ENCODE measurements around the gene FHL2. TPM values are rescaled to one million over a fixed set of nuclear protein-coding genes. Genes with fewer than 3 reads are reported as not detected.
"Not testable (repeated sequence)": the region's sequence is repeated elsewhere in the genome, so short reads cannot be mapped to it uniquely, and the experiment has no call there.

Gene FHL2
- total RNA-seq, result 42.0 and 56.4 TPM in 2 replicates

DNA sequence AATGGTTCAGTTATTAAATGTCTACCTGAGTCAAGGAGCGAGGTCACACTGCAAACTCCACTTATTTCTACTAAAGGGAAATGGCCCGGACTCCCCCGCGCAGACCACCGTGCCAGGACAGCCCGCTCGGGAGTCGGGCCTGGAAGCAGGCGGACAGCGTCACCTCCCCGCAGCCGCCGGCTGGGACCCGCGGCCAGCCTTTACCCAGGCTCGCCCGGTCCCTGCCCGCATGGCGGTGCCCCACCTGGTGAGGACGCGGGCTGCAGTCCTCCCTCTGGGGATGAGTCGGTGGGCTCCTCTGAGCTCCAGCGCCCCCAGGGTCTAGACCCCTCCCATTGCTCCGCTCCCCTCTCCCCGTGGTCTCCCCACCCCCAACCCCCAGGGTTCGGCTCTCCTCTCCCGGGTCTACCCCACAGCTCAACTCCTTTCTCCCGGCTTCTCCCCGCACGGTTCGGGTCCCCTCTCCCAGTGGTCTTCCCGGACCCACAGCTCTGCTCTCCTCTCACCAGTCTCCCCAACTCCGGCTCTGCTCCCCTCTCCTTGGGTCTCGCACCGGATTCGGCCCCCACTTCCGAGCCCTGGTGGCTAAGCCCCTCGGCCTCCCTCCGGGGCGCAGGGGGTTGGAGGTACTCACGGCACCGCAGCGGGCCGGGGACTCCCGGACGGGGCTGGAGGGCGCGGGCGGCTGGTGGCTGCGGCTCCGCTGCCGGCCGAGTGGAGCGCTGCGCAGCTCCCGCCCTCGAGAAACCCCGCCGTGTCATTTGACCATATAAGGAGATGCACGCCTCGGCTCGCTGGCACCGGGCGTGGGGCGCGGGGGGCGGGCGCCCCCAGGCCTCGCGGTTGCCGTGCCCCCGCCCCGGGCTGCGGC is at the start of gene FHL2:
Gene FHL2 (minus strand): TSS at position 716 of the 871 bp plus-strand sequence. CDS start 12,535 bp downstream, outside the sequence.
- peak; percentile 90 for DNase-seq

DNA sequence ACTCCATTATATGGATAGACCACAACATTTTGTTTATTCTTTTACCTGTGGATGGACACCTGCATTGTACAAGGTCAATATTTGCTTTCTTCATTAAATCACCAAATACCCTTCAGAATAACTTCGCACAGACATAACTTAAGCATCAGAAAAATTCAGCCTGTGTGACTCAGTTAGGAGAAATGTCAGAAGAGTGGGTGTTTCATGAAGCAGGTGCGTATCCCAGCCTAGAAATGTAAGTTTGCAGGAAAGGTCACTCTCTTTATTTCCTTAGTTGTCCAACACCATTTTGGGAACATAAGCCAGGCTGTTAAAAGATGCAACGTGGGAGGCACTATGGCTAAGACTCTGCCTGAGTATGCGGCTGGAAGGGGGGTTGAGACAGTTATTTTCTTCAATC is 48.6 kb upstream of the FHL2 start:
- no peak for DNase-seq

- DNase-seq, result no peak
Observed at GRCh38 chr2:105446501-105446900, 47.6 kb upstream of the FHL2 start.

DNA sequence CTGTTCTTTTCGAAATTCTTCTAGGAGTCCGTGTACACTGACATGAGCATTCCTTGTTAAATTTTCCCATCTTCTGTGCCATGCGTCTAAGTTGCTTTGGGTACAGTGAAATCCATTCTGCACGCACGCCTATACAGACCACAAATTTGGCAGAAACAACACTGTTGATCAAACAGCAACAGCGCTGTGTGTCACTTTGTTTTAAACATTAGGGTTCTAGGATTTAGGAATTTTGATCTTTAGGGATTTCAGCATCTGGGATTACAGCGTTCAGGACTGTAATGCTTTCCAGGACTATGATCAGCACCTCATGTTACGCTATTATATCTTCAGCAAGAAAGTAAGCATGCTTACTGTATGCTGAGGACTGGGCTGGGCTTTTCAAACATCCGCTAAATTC is 47.1 kb upstream of the FHL2 start:
- no peak for DNase-seq

DNA sequence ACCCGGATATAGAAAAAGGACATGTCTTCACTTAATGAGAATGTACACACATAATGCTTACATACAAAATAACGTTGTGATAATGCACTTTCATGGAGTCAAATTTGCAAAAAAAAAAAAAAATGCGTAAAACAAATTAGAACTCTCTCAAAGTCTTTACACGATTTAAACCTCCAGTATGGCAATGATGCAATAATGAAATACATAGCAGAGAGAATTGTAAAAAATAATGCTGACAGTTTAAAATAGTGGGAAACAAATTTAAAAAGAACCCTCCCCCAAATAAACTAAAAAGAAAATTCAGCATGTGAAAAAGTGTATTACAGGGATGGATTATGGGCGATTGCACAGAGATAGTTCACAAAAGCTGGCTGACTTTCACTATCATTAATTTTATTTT is 46.6 kb upstream of the FHL2 start:
- DNase-seq, result no peak

DNA sequence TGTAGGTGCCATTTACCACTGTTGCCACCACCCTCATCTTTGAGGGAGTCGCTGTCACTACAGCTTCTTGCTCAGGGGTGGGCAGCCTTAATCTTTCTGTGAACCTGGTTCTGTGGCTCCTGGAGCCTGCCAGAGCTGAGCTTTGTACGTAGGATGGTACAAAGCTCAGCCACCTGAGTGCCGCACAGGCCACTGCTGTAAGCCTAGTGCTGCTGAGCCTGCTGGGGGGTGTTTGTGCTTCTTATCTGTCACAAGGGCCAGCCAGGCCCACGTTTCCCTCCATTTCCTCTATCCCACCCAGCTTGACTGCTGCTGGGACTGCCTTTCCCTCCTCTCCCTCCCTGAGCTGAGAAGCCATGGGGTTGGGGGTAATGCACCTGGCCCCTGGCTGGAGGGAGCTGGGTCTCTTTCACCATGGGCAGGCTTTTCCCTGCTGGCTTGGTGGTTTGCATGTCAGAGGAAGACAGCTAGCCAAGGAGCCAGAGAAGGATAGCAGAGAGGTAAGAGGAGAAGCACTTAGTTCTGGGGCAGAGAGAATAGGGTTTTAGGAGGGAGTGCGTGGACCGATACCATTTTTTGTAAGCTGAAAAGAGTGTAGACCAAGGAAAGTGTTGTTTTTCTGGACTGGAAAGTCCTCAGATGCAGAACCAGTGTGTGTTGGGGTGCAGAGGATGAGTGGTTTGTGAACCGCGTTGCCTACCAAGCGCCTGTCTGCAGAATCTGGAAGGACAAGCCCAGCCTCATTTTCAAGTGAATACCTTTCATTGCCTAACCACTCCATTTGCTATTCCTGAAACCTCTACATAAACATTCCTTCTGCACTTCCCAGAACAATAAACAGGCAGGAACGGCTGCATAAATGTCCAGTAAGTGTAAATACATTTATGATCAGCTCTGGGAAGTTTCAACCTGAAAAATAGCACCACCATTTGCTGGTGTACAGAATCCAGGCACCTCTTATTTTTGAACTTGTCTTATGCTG is 45.1 kb upstream of the FHL2 start:
- DNase-seq, result no peak

DNA sequence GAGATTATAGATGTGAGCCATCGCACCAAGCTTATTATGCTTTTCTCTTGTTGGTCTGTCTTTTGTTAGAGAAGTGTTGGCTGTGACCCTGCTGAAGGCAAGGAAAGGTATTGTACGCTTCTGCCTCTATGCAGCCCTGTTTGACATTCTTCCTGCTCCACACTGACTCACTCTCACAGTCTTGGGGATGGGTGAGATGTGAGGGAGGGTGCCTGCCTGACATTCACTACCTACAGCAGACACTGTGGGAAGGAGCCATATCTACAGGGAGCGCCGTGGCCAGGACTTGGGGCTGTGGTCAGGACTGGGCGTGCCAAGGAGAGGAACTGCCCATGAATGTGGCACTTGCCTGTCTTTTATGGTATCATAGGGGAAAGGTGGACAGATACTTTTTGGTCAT is 43.9 kb upstream of the FHL2 start:
- no peak for DNase-seq

GRCh38 chr2:105442056-105442455 is 43.2 kb upstream of the FHL2 start:
- no peak for DNase-seq

- no peak for DNase-seq
Observed at GRCh38 chr2:105439141-105439540, 40.3 kb upstream of the FHL2 start.

DNA sequence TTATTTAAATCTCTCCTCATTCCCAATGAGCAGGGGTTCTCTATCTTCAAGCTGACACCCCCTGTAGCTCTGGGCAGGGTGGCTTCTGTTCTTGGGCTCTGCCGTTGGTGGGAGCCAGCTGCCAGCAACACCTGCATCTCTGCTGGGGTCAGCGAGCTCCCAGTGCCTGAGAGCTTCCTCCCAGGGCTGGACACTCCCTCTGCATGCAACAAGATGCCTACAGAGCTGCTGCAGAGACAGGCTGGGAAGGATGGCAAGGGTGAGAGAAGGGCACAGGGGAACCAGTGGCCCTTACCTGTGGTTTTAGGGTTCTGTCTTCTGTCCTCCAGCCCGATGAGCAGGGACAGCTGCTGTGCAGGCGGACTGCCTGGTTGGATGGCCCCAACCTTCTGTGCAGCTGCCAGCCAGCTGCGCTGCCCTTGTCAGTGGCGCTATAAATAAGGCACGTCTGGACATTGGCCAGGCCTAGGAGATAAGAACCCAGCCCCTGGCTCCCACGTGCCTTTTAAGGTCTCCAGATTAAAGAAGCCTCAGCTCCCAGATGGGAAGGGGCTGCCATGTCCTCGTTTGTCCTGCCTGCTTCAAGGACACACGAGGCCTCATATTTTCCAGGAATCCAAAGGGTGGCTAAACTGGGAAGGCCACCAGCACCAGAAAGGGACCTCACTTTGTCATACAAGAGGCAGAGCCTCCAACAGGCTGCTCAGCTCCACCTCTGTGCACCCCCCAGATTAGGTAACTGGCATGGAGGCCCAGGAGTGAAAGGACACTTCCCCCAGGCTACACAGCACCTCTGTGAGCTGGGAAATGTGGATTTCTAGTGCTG is 39.5 kb upstream of the FHL2 start:
- DNase-seq, result no peak

- DNase-seq, result no peak
Observed at GRCh38 chr2:105437708-105438103, 38.9 kb upstream of the FHL2 start.

- no peak for DNase-seq
Observed at GRCh38 chr2:105432749-105433148, 33.9 kb upstream of the FHL2 start.

DNA sequence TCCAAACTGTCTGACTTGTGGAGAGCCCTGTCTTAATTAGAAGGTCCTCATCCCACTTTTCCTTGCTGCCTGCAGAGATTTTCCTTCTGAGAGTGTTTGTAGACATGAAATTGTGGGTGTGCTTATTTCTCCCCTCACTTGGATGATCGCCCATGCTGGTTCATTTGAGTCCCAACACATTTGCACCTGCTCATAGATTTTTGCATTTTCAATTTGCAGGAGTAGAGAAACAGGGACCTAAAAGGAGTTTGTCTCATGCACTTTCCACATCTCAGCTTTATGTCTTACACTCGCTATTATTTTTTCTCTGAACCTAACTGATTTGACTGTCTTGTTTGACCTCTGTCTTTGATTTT is 33.2 kb upstream of the FHL2 start:
- no peak for DNase-seq

GRCh38 chr2:105431367-105432043 is 32.7 kb upstream of the FHL2 start:
- DNase-seq, result no peak

GRCh38 chr2:105428387-105429018 is 29.7 kb upstream of the FHL2 start:
- DNase-seq, result no peak

DNA sequence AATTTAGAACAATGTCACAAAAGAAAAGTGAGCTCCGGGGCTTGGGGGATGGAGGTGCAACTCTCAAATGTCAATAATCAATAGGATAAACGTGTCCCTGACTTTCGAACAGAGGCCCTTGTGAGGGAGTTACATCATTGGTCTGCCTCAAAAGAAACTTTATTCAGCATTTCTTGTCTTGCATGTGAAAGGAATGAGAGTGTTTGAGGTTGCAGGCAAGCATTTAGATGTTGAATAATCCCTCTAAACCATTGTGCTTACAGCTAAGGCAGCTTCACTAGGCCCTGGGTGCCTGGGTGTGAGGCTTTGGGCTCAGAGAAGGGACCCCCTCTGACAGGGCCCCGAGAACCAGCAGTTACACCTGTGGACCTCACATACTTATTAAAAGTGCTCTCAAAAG is 28.6 kb upstream of the FHL2 start:
- DNase-seq, result no peak

- no peak for DNase-seq
Observed at GRCh38 chr2:105426626-105427292, 27.9 kb upstream of the FHL2 start.

DNA sequence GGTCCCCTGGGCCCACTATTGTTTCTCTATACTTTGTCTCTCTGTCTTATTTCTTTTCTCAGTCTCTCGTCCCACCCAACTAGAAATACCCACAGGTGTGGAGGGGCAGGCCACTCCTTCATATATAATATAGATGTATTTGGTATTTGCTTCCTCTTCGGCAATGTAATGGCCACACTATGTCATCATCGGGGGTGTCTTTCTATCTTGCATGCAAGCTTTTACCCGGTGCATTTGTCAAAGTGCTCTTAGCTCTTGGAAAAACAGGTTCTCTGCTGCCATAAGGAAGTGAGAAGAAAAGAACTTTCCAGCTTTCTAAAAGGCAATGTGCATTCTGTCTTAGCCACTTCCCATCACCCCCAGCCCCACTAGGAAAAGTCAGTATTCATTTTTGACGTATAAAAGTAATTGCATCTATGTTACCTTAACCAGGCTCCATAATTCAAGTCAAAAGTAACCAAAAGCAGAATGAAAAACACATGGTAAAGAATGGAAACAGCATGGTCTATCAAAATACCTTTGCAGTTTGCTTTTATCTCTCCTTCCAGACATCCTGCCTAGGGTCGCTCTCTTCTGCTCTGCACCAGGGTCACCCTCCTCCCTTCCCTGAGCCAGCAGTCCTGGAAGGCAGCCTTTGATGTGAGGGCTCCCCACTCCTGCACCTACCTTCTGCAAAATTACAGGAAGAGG is 27.2 kb upstream of the FHL2 start:
- DNase-seq, result no peak

DNA sequence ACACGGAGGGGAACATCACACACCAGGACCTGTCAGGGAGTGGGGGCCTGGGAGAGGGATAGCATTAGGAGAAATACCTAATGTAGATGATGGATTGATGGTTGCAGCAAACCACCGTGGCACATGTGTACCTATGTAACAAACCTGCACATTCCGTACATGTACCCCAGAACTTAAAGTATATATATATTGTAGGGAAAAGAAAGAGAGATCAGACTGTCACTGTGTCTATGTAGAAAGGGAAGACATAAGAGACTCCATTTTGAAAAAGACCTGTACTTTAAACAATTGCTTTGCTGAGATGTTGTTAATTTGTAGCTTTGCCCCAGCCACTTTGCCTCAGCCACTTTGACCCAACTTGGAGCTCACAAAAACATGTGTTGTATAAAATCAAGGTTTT is 26.0 kb upstream of the FHL2 start:
- not testable (repeated sequence) for DNase-seq

DNA sequence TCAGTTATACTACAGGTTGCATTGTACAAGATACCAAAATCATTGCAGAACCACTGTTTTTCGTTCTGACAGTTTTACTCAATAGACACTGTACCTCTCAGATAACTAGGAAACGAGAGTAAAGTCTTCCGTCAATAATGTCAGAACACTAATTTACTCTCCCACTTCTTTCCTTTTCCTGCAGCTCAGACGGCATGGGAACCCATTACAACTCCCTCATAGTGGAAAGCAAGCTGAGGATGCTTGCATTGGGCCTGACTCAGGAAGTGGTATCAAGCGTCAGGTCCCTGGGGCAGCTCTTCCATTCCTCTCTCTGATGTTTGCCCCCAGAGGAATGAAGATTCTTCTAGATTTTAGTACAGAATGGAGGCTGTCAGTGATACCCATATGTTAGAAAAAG is 23.9 kb upstream of the FHL2 start:
- DNase-seq, result no peak
